HepG2 (cell line): Measurements from ENCODE around the gene MINAR2. TPM values are rescaled to one million over a fixed set of nuclear protein-coding genes. Genes with fewer than 3 reads are reported as not detected.

Source experiments
- ATAC-seq: fragments of 200-7000 bp; cut with Tn5 transposase; 3 replicates; pipeline ENCODE4 v1.9.1; 2020; ENCODE audit warnings: mild to moderate bottlenecking, moderate library complexity
- Bru-seq: library from RNA; stranded (reverse); fragments of 400-500 nt; gene quantifications from one replicate; lab custom pipeline; 2021; lab: Mats Ljungman, UMichigan
- BruChase-seq, 2 experiments: library from RNA; stranded (reverse); fragments of 400-500 nt; gene quantifications; one replicate each; lab custom pipeline; 2021; lab: Mats Ljungman, UMichigan
- BruUV-seq: library from RNA; stranded (reverse); fragments of 400-500 nt; replicated peaks from 2 replicates; lab custom pipeline; 2021; lab: Mats Ljungman, UMichigan
- CTCF ChIA-PET: fragments of 300-600 bp; formaldehyde crosslinking; extraction: SDS; loops from one replicate; lab custom pipeline; 2021; ENCODE audit warnings: low total read pairs, inconsistent platforms, low intra/inter-chr PET ratio; lab: Yijun Ruan, JAX
- POLR2A ChIA-PET: fragments of 350-600 bp; sonication (Branson Sonifier 250); formaldehyde crosslinking; loops from one replicate; lab custom pipeline; 2020; ENCODE audit warnings: antibody characterized with exemption, inconsistent platforms; lab: Yijun Ruan, JAX
- DNase-seq: peaks from one replicate; pipeline ENCODE4 v3.0.0-alpha.2; 2015; ENCODE audit warnings: low spot score
- FAIRE-seq: peaks from 3 replicates; lab custom pipeline; 2011; peaks lifted over from hg19 to GRCh38; lab: Jason Lieb, UNC
- H2AFZ ChIP-seq: one replicate; pipeline ENCODE4 v1.6.1; 2011; ENCODE audit warnings: low read length, inconsistent platforms
- H3K27ac ChIP-seq: fragments of 300-600 bp; 3 replicates; pipeline ENCODE4 v1.8.0; 2011; ENCODE audit warnings: mixed run types, mild to moderate bottlenecking, mixed read lengths, low read length, inconsistent platforms; ENCODE audit not compliant: insufficient read depth; ENCODE audit errors: extremely low read length
- H3K27me3 ChIP-seq, 2 experiments: fragments of 200-600 bp in 1 of 2; 2 replicates in 1 of 2; 3 replicates in 1 of 2; pipeline versions ENCODE4 v1.6.0 to v1.8.0; 2011; ENCODE audit warnings: low read length in 2 of 2, mild to moderate bottlenecking in 2 of 2, moderate library complexity in 2 of 2, inconsistent platforms in 1 of 2; ENCODE audit not compliant: insufficient read depth in 2 of 2, control insufficient read depth in 1 of 2
- H3K36me3 ChIP-seq, 2 experiments: fragments of 200-600 bp in 1 of 2; replicated peaks in 1 of 2; 2 replicates in 1 of 2; 3 replicates in 1 of 2; pipeline versions ENCODE4 v1.5.1 to v1.8.0; 2011; ENCODE audit warnings: low read length in 2 of 2, inconsistent platforms in 1 of 2; ENCODE audit not compliant: insufficient read depth in 2 of 2, control insufficient read depth in 1 of 2
- H3K4me1 ChIP-seq: 2 replicates; pipeline ENCODE4 v1.5.1; 2012; ENCODE audit warnings: low read length, inconsistent platforms; ENCODE audit not compliant: insufficient read depth
- H3K4me2 ChIP-seq: 2 replicates; pipeline ENCODE4 v1.6.0; 2011; ENCODE audit warnings: low read depth, low read length, inconsistent platforms
- H3K4me3 ChIP-seq, 3 experiments: fragments of 200-600 bp in 1 of 3; sonication (generic), shearing (Covaris generic) in 1 of 3; replicated peaks in 1 of 3; 2 replicates each; pipeline ENCODE4 v1.5.1; 2011 to 2016; ENCODE audit warnings: low read length in 3 of 3, inconsistent platforms in 2 of 3, low read depth in 2 of 3, mild to moderate bottlenecking in 2 of 3, control low read depth in 1 of 3, mixed read lengths in 1 of 3; ENCODE audit not compliant: insufficient read depth in 1 of 3
- H3K79me2 ChIP-seq: one replicate; pipeline ENCODE4 v1.6.1; 2011; ENCODE audit warnings: low read length, inconsistent platforms; ENCODE audit not compliant: insufficient read depth
- H3K9ac ChIP-seq: 2 replicates; pipeline ENCODE4 v1.6.0; 2011; ENCODE audit warnings: mild to moderate bottlenecking, low read depth, low read length, inconsistent platforms; ENCODE audit not compliant: insufficient read depth
- H3K9me3 ChIP-seq: 2 replicates; pipeline ENCODE4 v1.5.1; 2012; ENCODE audit warnings: mild to moderate bottlenecking, low read length
- H4K20me1 ChIP-seq: 2 replicates; pipeline ENCODE4 v1.6.0; 2011; ENCODE audit warnings: inconsistent platforms, mild to moderate bottlenecking, low read length, moderate library complexity; ENCODE audit not compliant: insufficient read depth
- MAFK ChIP-seq, 2 experiments: IDR thresholded peaks in 1 of 2; conservative IDR thresholded peaks in 1 of 2; 2 replicates each; pipeline ENCODE4 v1.6.1; 2011; ENCODE audit warnings: improper control_type of control experiment in 2 of 2, low read length in 2 of 2
- RARA ChIP-seq: IDR thresholded peaks from 2 replicates; pipeline ENCODE4 v1.6.1; 2016; ENCODE audit warnings: missing genetic modification reagents, missing compliant biosample characterization
- ZNF512B ChIP-seq: sonication (generic); formaldehyde crosslinking; IDR thresholded peaks from 2 replicates; pipeline ENCODE4 v1.5.1; 2020; ENCODE audit warnings: missing genetic modification reagents, mild to moderate bottlenecking, borderline replicate concordance
- ZNF678 ChIP-seq: sonication (generic); formaldehyde crosslinking; IDR thresholded peaks from 2 replicates; pipeline ENCODE4 v1.4.0; 2020; ENCODE audit warnings: mild to moderate bottlenecking, missing genetic modification reagents
- WGBS: methylation state at CpG from one replicate; pipeline ENCODE4 v1.1.6; 2017; ENCODE audit warnings: low lambda C conversion rate; 5-methylcytosine and 5-hydroxymethylcytosine counted together
- in situ Hi-C: cut with HindIII; loops from 2 replicates; pipeline ENCODE4 v1.10.0; 2017; ENCODE audit warnings: low pct_unique_long_range_greater_than_20kb; ENCODE audit not compliant: extremely low pct_ligation_motif_present
- intact Hi-C: fragments of 100-400 bp; cut with micrococcal nuclease; formaldehyde crosslinking; loops from one replicate; pipeline ENCODE4 v1.10.0; 2022; ENCODE audit not compliant: unreplicated experiment
- long read RNA-seq, 2 experiments: library from RNA in 1 of 2; library from polyadenylated mRNA in 1 of 2; stranded (forward) in 1 of 2; unstranded in 1 of 2; transcript quantifications; one replicate each; pipeline ENCODE4 v2.0.0, GENCODE V29; 2019 to 2022
- polyA minus RNA-seq, 3 experiments: library from RNA; depleted of rRNA, polyadenylated mRNA; stranded (reverse); fragments of >200 nt; gene quantifications; 2 replicates each; pipeline ENCODE4 v1.2.3, GENCODE V29; 2011; ENCODE audit warnings: low replicate concordance in 1 of 3
- polyA plus RNA-seq, 8 experiments: library from polyadenylated mRNA; depleted of rRNA in 3 of 8; stranded (reverse) in 7 of 8; unstranded in 1 of 8; fragments of >200 nt; fragmentation: Illumina TruSeq in 4 of 8; extraction: Trizol in 4 of 8; gene quantifications; 2 replicates each; pipeline versions ENCODE4 v1.2.1 to v1.2.3, GENCODE V29; 2011 to 2016; ENCODE audit warnings: low read depth in 4 of 8, missing spikeins in 1 of 8, mixed read lengths in 1 of 8; ENCODE audit not compliant: insufficient read depth in 1 of 8
- total RNA-seq, 5 experiments: library from RNA; depleted of rRNA; stranded (reverse); fragments of >200 nt; fragmentation: Illumina TruSeq; extraction: Trizol; gene quantifications; 2 replicates each; pipeline ENCODE4 v1.2.3, GENCODE V29; 2016; ENCODE audit warnings: low read depth in 1 of 5

The MINAR2 gene
- total RNA-seq (2016; rRNA removed; fragmentation: Illumina TruSeq; extraction: Trizol) (not detected in 2 replicates), polyA plus RNA-seq (2011; rRNA removed) (not detected in 2 replicates), polyA minus RNA-seq (2011; rRNA and poly(A)+ RNA removed; ENCODE audit: low replicate concordance) (not detected in 2 replicates), Bru-seq, nascent RNA (not detected), BruChase-seq, experiment 1, labeled RNA remaining after a 6-hour chase (not detected), BruChase-seq, experiment 2, labeled RNA remaining after a 2-hour chase (not detected)
- total RNA-seq (2016; cell fraction: cytosol; rRNA removed; fragmentation: Illumina TruSeq; extraction: Trizol; ENCODE audit: low read depth) = not detected in 2 replicates
- total RNA-seq (2016; cell fraction: insoluble cytoplasmic fraction; rRNA removed; fragmentation: Illumina TruSeq; extraction: Trizol) = not detected in 2 replicates
- not detected in 2 replicates for total RNA-seq (2016; cell fraction: membrane; rRNA removed; fragmentation: Illumina TruSeq; extraction: Trizol)
- not detected in 2 replicates for total RNA-seq (2016; cell fraction: nucleus; rRNA removed; fragmentation: Illumina TruSeq; extraction: Trizol)
- polyA plus RNA-seq (2011; cell fraction: cytosol; rRNA removed) = not detected in 2 replicates
- polyA plus RNA-seq (2011; cell fraction: nucleus; rRNA removed) = not detected in 2 replicates
- polyA plus RNA-seq (2012) = not detected in 2 replicates
- not detected in 2 replicates for polyA plus RNA-seq (2016; cell fraction: cytosol; fragmentation: Illumina TruSeq; extraction: Trizol; ENCODE audit: low read depth)
- not detected in 2 replicates for polyA plus RNA-seq (2016; cell fraction: insoluble cytoplasmic fraction; fragmentation: Illumina TruSeq; extraction: Trizol; ENCODE audit: low read depth)
- not detected in 2 replicates for polyA plus RNA-seq (2016; cell fraction: membrane; fragmentation: Illumina TruSeq; extraction: Trizol; ENCODE audit: low read depth)
- polyA plus RNA-seq (2016; cell fraction: nucleus; fragmentation: Illumina TruSeq; extraction: Trizol; ENCODE audit: insufficient read depth, low read depth) = not detected in 2 replicates
- not detected in 2 replicates for polyA minus RNA-seq (2011; cell fraction: cytosol; rRNA and poly(A)+ RNA removed)
- polyA minus RNA-seq (2011; cell fraction: nucleus; rRNA and poly(A)+ RNA removed) = not detected in 2 replicates
- long read RNA-seq, experiment 1 = 0 reads
- long read RNA-seq, experiment 2 = 0 reads

GRCh38 chr5:129747572-129748407 lies at the start of gene MINAR2:
MINAR2 (plus strand) TSS chr5:129748094; CDS start chr5:129748191, 97 bp downstream.
- Histone ChIP-seq H4K20me1 (no peaks in the 10 kb centered on the region), H3K9me3 (no peaks in the 10 kb centered on the region), H3K79me2 (no peaks in the 10 kb centered on the region), H3K4me3 (no peak within 1 kb of the TSS), H3K27ac (no peak within 1 kb of the TSS), H3K9ac (no peak within 1 kb of the TSS), H3K27me3 (no peaks in the 10 kb centered on the region), H2AFZ (no peak within 1 kb of the TSS), H3K4me1 (no peaks in the 10 kb centered on the region), H3K4me2 (no peak within 1 kb of the TSS), H3K36me3 (no peaks in the 10 kb centered on the region)
- in situ Hi-C loops = no loop called here
- WGBS = 41% methylated on average over 10 of the region's 13 CpGs
- ChIA-PET POLR2A (no interaction called here), CTCF (no interaction called here)
- DNase-seq (no peak), FAIRE-seq (no peak), ATAC-seq (no peak)
- intact Hi-C loops = no loop called here
- BruUV-seq = no TSS peak
- TF ChIP-seq RARA = no peak
- no peak for TF ChIP-seq MAFK (conservative IDR thresholded peaks at IDR 0.05 in 1 of 2, IDR thresholded peaks at IDR 0.05 in 1 of 2; ENCODE audit: low read length in 2 of 2)
- TF ChIP-seq ZNF678 (CRISPR knock-in tag) = no peak
- no peak for TF ChIP-seq ZNF512B
